GM20000 (cell line): ENCODE data around the gene KRT84.
"Not testable (repeated sequence)": the region's sequence is repeated elsewhere in the genome, so short reads cannot be mapped to it uniquely, and the experiment has no call there.

Experiments
- DNase-seq: peaks from one replicate; pipeline ENCODE4 v3.0.0; 2012; ENCODE audit warnings: low spot score
- CTCF ChIP-seq: IDR thresholded peaks from 2 replicates; pipeline ENCODE4 v1.5.1; 2012; ENCODE audit warnings: mild to moderate bottlenecking, control low read depth; ENCODE audit errors: extremely low read depth, missing control alignments

KRT84 gene

DNA sequence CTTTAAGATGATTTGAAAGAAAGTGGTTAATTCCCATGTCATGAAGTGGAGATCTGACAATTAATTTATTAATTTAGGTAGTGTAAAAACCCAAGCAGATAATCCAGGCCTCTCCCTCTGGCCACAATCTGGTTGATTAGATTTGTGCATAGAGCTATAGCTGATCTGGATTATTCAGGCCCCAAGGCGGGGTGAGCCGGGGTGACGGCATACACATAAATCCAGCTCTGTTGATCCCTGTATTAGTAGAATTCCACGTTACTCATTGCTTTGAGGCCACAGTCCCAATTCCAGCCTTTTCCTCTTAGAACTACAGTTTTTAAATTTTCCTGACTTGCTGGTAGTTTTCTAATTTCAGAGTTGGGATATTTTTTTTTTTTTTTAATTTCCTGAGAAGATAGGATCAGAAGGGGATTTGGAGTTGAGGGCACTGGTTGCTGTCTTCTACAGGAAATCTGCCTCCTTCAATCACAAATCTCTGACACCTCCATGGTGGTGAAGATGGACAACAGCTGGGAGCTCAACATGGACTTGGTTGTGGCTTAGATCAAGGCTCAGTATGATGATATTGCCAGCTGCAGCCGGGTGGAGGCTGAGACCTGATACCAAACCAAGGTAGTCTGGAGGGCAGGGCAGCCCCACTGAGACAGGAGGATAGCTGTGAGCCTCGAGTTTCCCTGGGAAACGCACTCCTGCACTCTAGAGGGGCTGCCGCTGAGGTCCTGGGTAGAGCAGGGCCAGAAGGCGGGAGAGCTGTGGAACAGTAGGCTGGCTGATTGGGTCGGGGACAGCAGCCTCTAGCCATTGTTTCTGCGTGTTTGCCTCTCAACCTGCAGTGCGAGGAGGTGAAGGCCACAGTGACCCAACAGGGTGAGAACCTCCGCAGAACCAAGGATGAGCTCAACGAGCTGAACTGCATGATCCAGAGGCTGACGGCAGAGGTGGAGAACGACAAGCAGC, 37.6 kb downstream of the KRT84 start:
- TF ChIP-seq CTCF: no peak
- DNase-seq: no peak

DNA sequence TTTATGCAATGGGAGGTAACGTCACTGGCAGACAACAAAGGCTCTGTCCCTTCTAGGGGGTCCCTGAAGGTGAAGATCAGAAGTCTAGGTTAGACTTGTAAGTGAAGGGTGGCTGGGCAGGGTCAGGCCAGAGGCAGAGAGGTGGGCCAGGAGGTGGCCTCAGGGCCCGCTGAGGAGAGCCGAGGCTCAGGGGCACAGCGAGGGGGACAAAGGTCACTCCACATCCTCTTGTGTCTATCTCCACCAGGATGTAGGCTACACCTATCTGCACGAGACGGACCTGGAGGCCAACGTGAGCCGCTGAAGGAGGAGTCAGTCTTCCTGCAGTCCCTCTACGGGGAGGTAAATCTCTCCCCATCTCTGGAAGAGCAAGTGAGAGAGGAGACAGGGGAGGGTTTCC, 38.4 kb downstream of the KRT84 start:
- TF ChIP-seq CTCF: no peak
- no peak for DNase-seq

DNA sequence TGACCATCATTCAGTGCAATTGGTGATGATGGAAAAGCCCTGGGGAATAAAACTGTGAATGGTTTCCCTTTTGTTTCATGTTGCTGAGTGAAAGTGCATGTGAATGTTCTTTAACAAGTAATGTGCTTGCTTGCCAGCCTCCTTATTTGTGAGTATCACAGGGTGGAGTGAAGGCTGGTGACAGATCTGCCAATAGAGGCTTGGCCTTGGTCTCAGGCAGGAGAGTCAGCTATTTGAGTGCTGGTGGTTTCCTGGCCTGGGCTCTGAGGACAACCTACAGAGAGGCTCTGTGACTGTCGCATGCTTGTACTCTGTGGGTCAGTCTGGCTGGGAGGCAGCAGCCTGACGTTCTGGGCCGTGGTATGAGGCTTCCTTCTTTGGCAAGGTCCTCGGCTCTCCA, 38.9 kb downstream of the KRT84 start:
- no peak for DNase-seq
- TF ChIP-seq CTCF: no peak

- not testable (repeated sequence) for DNase-seq
These were observed 40.4 kb downstream of the KRT84 start for GRCh38 chr12:52345041-52345440.

GRCh38 chr12:52344111-52344510, 41.3 kb downstream of the KRT84 start:
- TF ChIP-seq CTCF: no peak
- DNase-seq: no peak

GRCh38 chr12:52343550-52343949, 41.9 kb downstream of the KRT84 start:
- no peak for TF ChIP-seq CTCF
- DNase-seq: no peak

DNA sequence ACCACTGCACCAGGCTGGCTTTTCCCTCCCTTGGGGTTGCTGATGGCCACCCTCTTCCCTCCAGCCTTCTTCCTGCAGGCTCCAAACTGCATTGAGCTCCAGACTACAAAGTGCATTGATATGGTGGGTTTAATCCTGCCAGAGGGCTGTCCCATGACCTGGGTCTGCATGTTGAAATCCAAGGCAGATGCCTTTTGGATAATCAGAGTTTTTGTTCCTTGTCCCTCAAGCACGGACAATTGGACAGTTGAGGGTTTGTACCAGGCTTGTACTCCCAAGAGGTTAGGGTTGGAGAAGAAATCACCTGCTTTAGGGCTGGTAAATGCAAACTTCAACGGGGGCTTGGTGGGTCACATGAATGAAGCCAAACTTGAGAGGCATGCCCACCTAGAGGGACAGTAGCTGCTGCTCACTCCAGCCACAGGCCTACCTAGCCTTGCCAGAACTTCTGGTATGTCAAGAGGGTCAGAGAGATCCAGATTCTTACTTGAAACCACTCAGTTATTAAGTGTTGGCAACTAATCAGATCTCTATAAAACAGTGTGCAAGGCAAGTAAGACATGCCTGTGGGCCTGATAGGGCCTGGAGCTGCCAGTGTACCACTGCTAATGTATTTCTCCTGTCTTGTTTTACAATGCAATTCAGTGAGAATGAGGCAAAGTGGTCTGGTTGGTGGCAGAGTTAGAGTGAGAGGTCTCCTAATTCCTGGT, 42.5 kb downstream of the KRT84 start:
- no peak for TF ChIP-seq CTCF
- DNase-seq: no peak
